Measurements from ENCODE around the gene MED27.

GRCh38 chr9:131845305-131846298 lies 234.1 kb downstream of the MED27 start:
- no peak for TF ChIP-seq POLR2AphosphoS5 (IDR thresholded peaks at IDR 0.05; ENCODE audit: low read depth)
- TF ChIP-seq, protein P1, sequence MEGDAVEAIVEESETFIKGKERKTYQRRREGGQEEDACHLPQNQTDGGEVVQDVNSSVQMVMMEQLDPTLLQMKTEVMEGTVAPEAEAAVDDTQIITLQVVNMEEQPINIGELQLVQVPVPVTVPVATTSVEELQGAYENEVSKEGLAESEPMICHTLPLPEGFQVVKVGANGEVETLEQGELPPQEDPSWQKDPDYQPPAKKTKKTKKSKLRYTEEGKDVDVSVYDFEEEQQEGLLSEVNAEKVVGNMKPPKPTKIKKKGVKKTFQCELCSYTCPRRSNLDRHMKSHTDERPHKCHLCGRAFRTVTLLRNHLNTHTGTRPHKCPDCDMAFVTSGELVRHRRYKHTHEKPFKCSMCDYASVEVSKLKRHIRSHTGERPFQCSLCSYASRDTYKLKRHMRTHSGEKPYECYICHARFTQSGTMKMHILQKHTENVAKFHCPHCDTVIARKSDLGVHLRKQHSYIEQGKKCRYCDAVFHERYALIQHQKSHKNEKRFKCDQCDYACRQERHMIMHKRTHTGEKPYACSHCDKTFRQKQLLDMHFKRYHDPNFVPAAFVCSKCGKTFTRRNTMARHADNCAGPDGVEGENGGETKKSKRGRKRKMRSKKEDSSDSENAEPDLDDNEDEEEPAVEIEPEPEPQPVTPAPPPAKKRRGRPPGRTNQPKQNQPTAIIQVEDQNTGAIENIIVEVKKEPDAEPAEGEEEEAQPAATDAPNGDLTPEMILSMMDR (IDR thresholded peaks at IDR 0.05; ENCODE audit: insufficient read depth, low read length): no peak

Data from HL-60 (cell line).